BJ (cell line): ENCODE results near the gene TMEM30B. TPM values are rescaled to one million over a fixed set of nuclear protein-coding genes. Genes with fewer than 3 reads are reported as not detected.
"Not testable (repeated sequence)": the region's sequence is repeated elsewhere in the genome, so short reads cannot be mapped to it uniquely, and the experiment has no call there.

Source experiments
- CTCF ChIA-PET: fragments of 350-600 bp; formaldehyde crosslinking; extraction: SDS; loops from one replicate; lab custom pipeline; 2021; ENCODE audit warnings: antibody characterized with exemption, inconsistent platforms; lab: Yijun Ruan, JAX
- POLR2A ChIA-PET: fragments of 300-600 bp; sonication (Branson Sonifier 250); formaldehyde crosslinking; extraction: SDS; loops from one replicate; lab custom pipeline; 2021; ENCODE audit warnings: antibody characterized with exemption; lab: Charles Lee
- DNase-seq: peaks from one replicate; pipeline ENCODE4 v3.0.0-alpha.2; 2011; ENCODE audit warnings: low read depth
- H3K27me3 ChIP-seq: 2 replicates; pipeline ENCODE4 v1.6.0; 2011; ENCODE audit warnings: low read length; ENCODE audit not compliant: control insufficient read depth, insufficient read depth
- H3K36me3 ChIP-seq: 2 replicates; pipeline ENCODE4 v1.5.1; 2011; ENCODE audit warnings: low read length; ENCODE audit not compliant: control insufficient read depth, insufficient read depth
- H3K4me3 ChIP-seq: 2 replicates; pipeline ENCODE4 v1.5.1; 2011; ENCODE audit warnings: low read depth, mild to moderate bottlenecking, control low read depth, low read length
- CTCF ChIP-seq: IDR thresholded peaks from 2 replicates; pipeline ENCODE4 v1.5.1; 2011; ENCODE audit warnings: low read depth, mild to moderate bottlenecking, control low read depth, inconsistent platforms, low read length, moderate library complexity; ENCODE audit not compliant: insufficient read depth
- polyA plus RNA-seq: library from polyadenylated mRNA; depleted of rRNA; stranded (reverse); fragments of >200 nt; gene quantifications from 2 replicates; pipeline ENCODE4 v1.2.3, GENCODE V29; 2011

The TMEM30B gene
- polyA plus RNA-seq, 1 experiment: 0.32 TPM

- ChIA-PET POLR2A (no interaction called here), CTCF (no interaction called here)
- TF ChIP-seq CTCF: no peak
- no peak overlapping the region for H3K4me3 ChIP-seq
- H3K36me3 ChIP-seq: no peaks in the 10 kb centered on the region
- no peaks in the 10 kb centered on the region for H3K27me3 ChIP-seq
- DNase-seq: no peak
Measured at GRCh38 chr14:61240206-61240605, 40.9 kb downstream of the TMEM30B start.

GRCh38 chr14:61239285-61239684, 41.9 kb downstream of the TMEM30B start:
- CTCF ChIA-PET: interaction anchor here (1.3 to 2.0 kb wide), 2 partner anchors 13 to 17 kb away, joined by 4 to 9 read pairs; no protein-coding TSS in a partner anchor
- H3K27me3 ChIP-seq, H3K36me3 ChIP-seq, H3K4me3 ChIP-seq, POLR2A ChIA-PET, DNase-seq: not testable (repeated sequence)

GRCh38 chr14:61238611-61239245, 42.4 kb downstream of the TMEM30B start:
- TF ChIP-seq CTCF: no peak
- no peaks in the 10 kb centered on the region for H3K36me3 ChIP-seq
- no peak for DNase-seq
- no peak overlapping the region for H3K4me3 ChIP-seq
- CTCF ChIA-PET: interaction anchor here (1.3 to 2.0 kb wide), 2 partner anchors 14 to 16 kb away, joined by 4 to 9 read pairs; no protein-coding TSS in a partner anchor
- POLR2A ChIA-PET: no interaction called here
- no peaks in the 10 kb centered on the region for H3K27me3 ChIP-seq

- POLR2A ChIA-PET: no interaction called here
- TF ChIP-seq CTCF: no peak
- H3K4me3 ChIP-seq: no peak overlapping the region
- H3K36me3 ChIP-seq: no peaks in the 10 kb centered on the region
- CTCF ChIA-PET: interaction anchor here (1.2 kb wide), 1 partner anchor 68 kb away, joined by 3 read pairs; no protein-coding TSS in a partner anchor
- H3K27me3 ChIP-seq: no peaks in the 10 kb centered on the region
- DNase-seq: no peak
Measured at GRCh38 chr14:61234215-61234916, 46.8 kb downstream of the TMEM30B start.

DNA sequence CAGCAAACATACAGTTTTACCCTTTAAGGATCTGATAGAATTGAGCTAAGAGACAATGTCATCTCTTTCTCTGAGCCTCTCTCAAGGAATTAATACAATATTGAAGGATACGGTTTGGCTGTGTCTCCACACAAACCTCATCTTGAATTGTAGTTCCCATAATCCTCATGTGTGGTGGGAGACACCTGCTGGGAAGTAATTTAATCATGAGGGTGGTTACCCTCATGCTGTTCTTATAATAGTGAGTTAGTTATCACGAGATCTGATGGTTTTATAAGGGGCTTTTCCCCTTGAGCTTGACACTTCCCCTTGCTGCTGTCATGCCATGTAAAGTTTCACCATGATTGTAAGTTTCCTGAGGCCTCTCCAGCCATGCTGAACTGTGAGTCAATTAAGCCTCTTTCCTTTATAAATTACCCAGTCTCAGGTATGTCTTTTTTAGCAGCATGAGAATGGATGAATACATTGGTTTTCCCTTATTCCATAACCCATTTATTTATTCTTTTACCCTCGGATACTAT, 47.6 kb downstream of the TMEM30B start:
- Histone ChIP-seq H3K27me3 (no peaks in the 10 kb centered on the region), H3K4me3 (no peak overlapping the region), H3K36me3 (no peaks in the 10 kb centered on the region)
- no peak for TF ChIP-seq CTCF
- ChIA-PET CTCF (no interaction called here), POLR2A (no interaction called here)
- no peak for DNase-seq
